Ishikawa (cell line): ENCODE data around the gene PYGO2.
A peak's percentile ranks its signal among the peaks of the same experiment; 100 is the strongest.

Experiments used
- CEBPB ChIP-seq: IDR thresholded peaks from 2 replicates; pipeline ENCODE4 v1.6.1; 2012
- CREB1 ChIP-seq: IDR thresholded peaks from 2 replicates; pipeline ENCODE4 v1.6.1; 2012; ENCODE audit warnings: low read depth
- EGR1 ChIP-seq: IDR thresholded peaks from 2 replicates; pipeline ENCODE4 v1.6.1; 2012
- EP300 ChIP-seq: IDR thresholded peaks from 2 replicates; pipeline ENCODE4 v1.6.1; 2012; ENCODE audit warnings: borderline replicate concordance
- FOXM1 ChIP-seq: IDR thresholded peaks from 2 replicates; pipeline ENCODE4 v1.6.1; 2012; ENCODE audit warnings: low read depth, borderline replicate concordance
- MAX ChIP-seq: IDR thresholded peaks from 2 replicates; pipeline ENCODE4 v1.6.1; 2012
- NFIC ChIP-seq: IDR thresholded peaks from 2 replicates; pipeline ENCODE4 v1.6.1; 2012
- RAD21 ChIP-seq: IDR thresholded peaks from 2 replicates; pipeline ENCODE4 v1.6.1; 2012; ENCODE audit warnings: low read depth
- REST ChIP-seq: IDR thresholded peaks from 2 replicates; pipeline ENCODE4 v1.6.1; 2012; ENCODE audit warnings: low read depth, mild to moderate bottlenecking
- TAF1 ChIP-seq: IDR thresholded peaks from 2 replicates; pipeline ENCODE4 v1.6.1; 2012; ENCODE audit warnings: low read depth, mild to moderate bottlenecking
- TCF12 ChIP-seq: IDR thresholded peaks from 2 replicates; pipeline ENCODE4 v1.6.1; 2012; ENCODE audit warnings: low read depth
- TEAD4 ChIP-seq: IDR thresholded peaks from 2 replicates; pipeline ENCODE4 v1.6.1; 2012
- USF1 ChIP-seq: IDR thresholded peaks from 2 replicates; pipeline ENCODE4 v1.6.1; 2012
- YY1 ChIP-seq: IDR thresholded peaks from 2 replicates; pipeline ENCODE4 v1.6.1; 2012; ENCODE audit warnings: low read depth
- ZBTB7A ChIP-seq: IDR thresholded peaks from 2 replicates; pipeline ENCODE4 v1.6.1; 2012; ENCODE audit warnings: low read depth

Gene PYGO2

GRCh38 chr1:154944401-154945159 lies 17.0 kb downstream of the PYGO2 start:
- no peak for TF ChIP-seq FOXM1
- no peak for TF ChIP-seq YY1
- TF ChIP-seq REST: no peak
- no peak for TF ChIP-seq ZBTB7A
- no peak for TF ChIP-seq TAF1
- no peak for TF ChIP-seq EP300
- TF ChIP-seq CEBPB: no peak
- no peak for TF ChIP-seq NFIC
- no peak for TF ChIP-seq TEAD4

- TF ChIP-seq TAF1: no peak
- no peak for TF ChIP-seq EGR1
- TF ChIP-seq TCF12: no peak
- peak; percentile 86 for TF ChIP-seq RAD21
Observed at GRCh38 chr1:154943649-154944400, 17.8 kb downstream of the PYGO2 start.

- no peak for TF ChIP-seq CREB1
- TF ChIP-seq ZBTB7A: no peak
Observed at GRCh38 chr1:154941333-154942013, 20.1 kb downstream of the PYGO2 start.

GRCh38 chr1:154940651-154941194 lies 20.9 kb downstream of the PYGO2 start:
- TF ChIP-seq REST (no peak), TEAD4 (no peak), USF1 (no peak), FOXM1 (no peak), TAF1 (no peak), EGR1 (no peak), ZBTB7A (no peak), MAX (no peak), TCF12 (no peak), CEBPB (no peak), NFIC (no peak), CREB1 (no peak), RAD21 (no peak), EP300 (no peak), YY1 (no peak)

- TF ChIP-seq CREB1: no peak
- TF ChIP-seq EGR1: no peak
- TF ChIP-seq USF1: no peak
- no peak for TF ChIP-seq TAF1
- TF ChIP-seq RAD21: no peak
- no peak for TF ChIP-seq REST
- TF ChIP-seq ZBTB7A: no peak
- no peak for TF ChIP-seq TCF12
- no peak for TF ChIP-seq TEAD4
- TF ChIP-seq YY1: no peak
- no peak for TF ChIP-seq FOXM1
- TF ChIP-seq NFIC: no peak
- no peak for TF ChIP-seq EP300
- TF ChIP-seq MAX: no peak
- no peak for TF ChIP-seq CEBPB
Observed at GRCh38 chr1:154940213-154940560, 21.4 kb downstream of the PYGO2 start.
